Lower leg skin (tissue), 3 donors: ENCODE measurements around the gene DEGS2.

Experiments used
- CTCF ChIP-seq, 3 donors: fragments of 450-650 bp; IDR thresholded peaks; one replicate each; pipeline ENCODE4 v1.5.1; 2016; ENCODE audit warnings: antibody characterized with exemption in 3 of 3, mild to moderate bottlenecking in 3 of 3, moderate library complexity in 2 of 3
- POLR2A ChIP-seq, 2 donors: fragments of 450-650 bp; IDR thresholded peaks; one replicate each; pipeline ENCODE4 v1.6.1; 2016 to 2017; ENCODE audit warnings: antibody characterized with exemption in 2 of 2, mild to moderate bottlenecking in 1 of 2, moderate library complexity in 1 of 2

- TF ChIP-seq CTCF (IDR thresholded peaks at IDR 0.05) (no peak), POLR2A (IDR thresholded peaks at IDR 0.05) (no peak)
Measured at GRCh38 chr14:100102156-100102785, 57.2 kb downstream of the DEGS2 start.
